WTC11 (cell line): ENCODE results near the gene NKAIN2. TPM values are rescaled to one million over a fixed set of nuclear protein-coding genes. Genes with fewer than 3 reads are reported as not detected.

Experiments used
- ATAC-seq: fragments of 200-7000 bp; cut with Tn5 transposase; 2 replicates; pipeline ENCODE4 v1.10.0; 2021; ENCODE audit warnings: mild to moderate bottlenecking, moderate library complexity
- CTCF ChIA-PET: fragments of 300-600 bp; sonication (Branson Sonifier 250); formaldehyde crosslinking; loops from one replicate; lab custom pipeline; 2021; ENCODE audit warnings: antibody characterized with exemption; lab: Charles Lee
- POLR2A ChIA-PET: fragments of 350-600 bp; sonication (Branson Sonifier 250); formaldehyde crosslinking; loops from one replicate; lab custom pipeline; 2021; ENCODE audit warnings: antibody characterized with exemption; lab: Charles Lee
- DNase-seq: peaks from one replicate; pipeline ENCODE4 v3.0.0; 2021; ENCODE audit warnings: low spot score
- H3K27ac Mint-ChIP-seq: 2 replicates; pipeline ENCODE4 v1.8.0; 2021; ENCODE audit warnings: mixed read lengths
- H3K27me3 Mint-ChIP-seq: 2 replicates; pipeline ENCODE4 v1.8.0; 2021; ENCODE audit warnings: low read depth, mild to moderate bottlenecking, moderate library complexity, mixed read lengths
- H3K36me3 Mint-ChIP-seq: 2 replicates; pipeline ENCODE4 v1.8.0; 2021; ENCODE audit warnings: mixed read lengths
- H3K4me1 Mint-ChIP-seq: 2 replicates; pipeline ENCODE4 v1.8.0; 2022; ENCODE audit warnings: mixed read lengths
- H3K4me3 Mint-ChIP-seq: 2 replicates; pipeline ENCODE4 v1.8.0; 2021; ENCODE audit warnings: mild to moderate bottlenecking, moderate library complexity, mixed read lengths
- H3K9me3 Mint-ChIP-seq: 2 replicates; pipeline ENCODE4 v1.8.0; 2021; ENCODE audit warnings: mixed read lengths
- ATF1 ChIP-seq: sonication (generic); formaldehyde crosslinking; IDR thresholded peaks from 2 replicates; pipeline ENCODE4 v1.8.1; 2023; ENCODE audit warnings: mild to moderate bottlenecking, moderate library complexity, missing genetic modification reagents
- IRF2 ChIP-seq: sonication (generic); formaldehyde crosslinking; IDR thresholded peaks from 2 replicates; pipeline ENCODE4 v1.8.0; 2022; ENCODE audit warnings: low read depth, missing genetic modification reagents, borderline replicate concordance
- JAZF1 ChIP-seq: fragments of 250-450 bp; sonication (Bioruptor Pico); IDR thresholded peaks from 2 replicates; pipeline ENCODE4 v1.9.0; 2021; ENCODE audit warnings: moderate library complexity, mild to moderate bottlenecking, inconsistent platforms
- JUN ChIP-seq: sonication (generic); formaldehyde crosslinking; IDR thresholded peaks from 2 replicates; pipeline ENCODE4 v1.8.0; 2023; ENCODE audit warnings: mild to moderate bottlenecking, missing genetic modification reagents
- KAT7 ChIP-seq: sonication (generic); formaldehyde crosslinking; IDR thresholded peaks from 2 replicates; pipeline ENCODE4 v1.8.1; 2023; ENCODE audit warnings: missing genetic modification reagents, mild to moderate bottlenecking, borderline replicate concordance
- MXD4 ChIP-seq: fragments of 250-450 bp; sonication (Bioruptor Pico); IDR thresholded peaks from 2 replicates; pipeline ENCODE4 v1.8.0; 2021; ENCODE audit warnings: mild to moderate bottlenecking, moderate library complexity, borderline replicate concordance
- MYBL2 ChIP-seq: sonication (generic); formaldehyde crosslinking; IDR thresholded peaks from 2 replicates; pipeline ENCODE4 v1.8.1; 2023; ENCODE audit warnings: mild to moderate bottlenecking, moderate library complexity, missing genetic modification reagents
- NR3C1 ChIP-seq: sonication (generic); formaldehyde crosslinking; conservative IDR thresholded peaks from 2 replicates; pipeline ENCODE4 v1.8.1; 2023; ENCODE audit warnings: low read depth, mild to moderate bottlenecking, missing genetic modification reagents
- SMAD3 ChIP-seq: sonication (generic); formaldehyde crosslinking; IDR thresholded peaks from 2 replicates; pipeline ENCODE4 v1.8.0; 2022; ENCODE audit warnings: missing genetic modification reagents, mild to moderate bottlenecking, borderline replicate concordance
- SOX15 ChIP-seq: fragments of 250-450 bp; sonication (Bioruptor Pico); IDR thresholded peaks from 2 replicates; pipeline ENCODE4 v1.9.0; 2021; ENCODE audit warnings: mild to moderate bottlenecking
- TEAD4 ChIP-seq: sonication (generic); formaldehyde crosslinking; IDR thresholded peaks from 2 replicates; pipeline ENCODE4 v1.8.0; 2022; ENCODE audit warnings: mild to moderate bottlenecking, missing genetic modification reagents
- ZNF121 ChIP-seq: sonication (generic); formaldehyde crosslinking; IDR thresholded peaks from 2 replicates; pipeline ENCODE4 v1.8.0; 2023; ENCODE audit warnings: missing genetic modification reagents
- ZNF232 ChIP-seq: sonication (generic); formaldehyde crosslinking; IDR thresholded peaks from 2 replicates; pipeline ENCODE4 v1.8.0; 2022; ENCODE audit warnings: mild to moderate bottlenecking, missing genetic modification reagents
- ZNF317 ChIP-seq: sonication (generic); formaldehyde crosslinking; IDR thresholded peaks from 2 replicates; pipeline ENCODE4 v1.8.1; 2023; ENCODE audit warnings: low read depth, mild to moderate bottlenecking, moderate library complexity, missing genetic modification reagents, borderline replicate concordance
- total RNA-seq: library from RNA; stranded (reverse); gene quantifications from 3 replicates; pipeline ENCODE4 v1.2.3, GENCODE V29; 2021
- TF ChIP-seq, protein P1 (sequence below): fragments of 250-450 bp; sonication (Bioruptor Pico); IDR thresholded peaks from 2 replicates; pipeline ENCODE4 v1.8.0; 2021; ENCODE audit warnings: mild to moderate bottlenecking
- TF ChIP-seq, protein P2 (sequence below): sonication (generic); formaldehyde crosslinking; IDR thresholded peaks from 2 replicates; pipeline ENCODE4 v1.8.1; 2022; ENCODE audit warnings: low read depth, mild to moderate bottlenecking, moderate library complexity, missing genetic modification reagents, borderline replicate concordance
- TF ChIP-seq, protein P3 (sequence below): sonication (generic); formaldehyde crosslinking; IDR thresholded peaks from 2 replicates; pipeline ENCODE4 v1.8.0; 2023; ENCODE audit warnings: missing genetic modification reagents, mild to moderate bottlenecking, borderline replicate concordance
- TF ChIP-seq, protein P4 (sequence below): sonication (generic); formaldehyde crosslinking; IDR thresholded peaks from 2 replicates; pipeline ENCODE4 v1.8.1; 2022; ENCODE audit warnings: mild to moderate bottlenecking, moderate library complexity, missing genetic modification reagents
- TF ChIP-seq, protein P5 (sequence below): fragments of 200-600 bp; IDR thresholded peaks from 2 replicates; pipeline ENCODE4 v1.8.0; 2022; ENCODE audit warnings: antibody characterized with exemption
- TF ChIP-seq, protein P6 (sequence below): fragments of 250-450 bp; sonication (Bioruptor Pico); IDR thresholded peaks from 2 replicates; pipeline ENCODE4 v2.1.2; 2022; ENCODE audit warnings: mild to moderate bottlenecking, moderate library complexity
- TF ChIP-seq, protein P7 (sequence below): sonication (generic); formaldehyde crosslinking; conservative IDR thresholded peaks from 2 replicates; pipeline ENCODE4 v1.8.1; 2023; ENCODE audit warnings: mild to moderate bottlenecking, low read depth, missing genetic modification reagents, moderate library complexity
- TF ChIP-seq, protein P8 (sequence below): sonication (generic); formaldehyde crosslinking; IDR thresholded peaks from 2 replicates; pipeline ENCODE4 v1.8.1; 2023; ENCODE audit warnings: mild to moderate bottlenecking, missing genetic modification reagents

The NKAIN2 gene
- total RNA-seq, 1 experiment from 2014 or later: 0.33 TPM

DNA sequence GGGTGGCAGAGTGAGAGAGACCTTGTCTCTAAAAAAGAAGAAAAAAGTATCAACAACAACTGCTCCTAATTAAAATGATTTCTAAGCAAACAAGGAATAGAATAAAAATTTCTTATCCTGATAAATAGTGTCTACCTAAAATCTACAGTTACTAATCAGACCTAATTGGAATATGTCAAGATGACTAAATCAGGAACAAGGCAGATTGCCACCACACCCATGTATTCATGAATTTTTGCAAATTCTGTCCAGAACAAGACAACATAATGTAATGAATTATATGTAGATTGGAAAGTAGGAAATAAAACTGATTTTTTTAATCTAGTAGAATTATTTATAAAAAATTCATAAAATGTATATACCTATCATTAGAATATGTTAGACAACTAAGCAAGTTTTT lies 339.8 kb downstream of the NKAIN2 start:
- no peak for DNase-seq
- no peaks in the 10 kb centered on the region for H3K27me3 Mint-ChIP-seq
- CTCF ChIA-PET: no interaction called here

DNA sequence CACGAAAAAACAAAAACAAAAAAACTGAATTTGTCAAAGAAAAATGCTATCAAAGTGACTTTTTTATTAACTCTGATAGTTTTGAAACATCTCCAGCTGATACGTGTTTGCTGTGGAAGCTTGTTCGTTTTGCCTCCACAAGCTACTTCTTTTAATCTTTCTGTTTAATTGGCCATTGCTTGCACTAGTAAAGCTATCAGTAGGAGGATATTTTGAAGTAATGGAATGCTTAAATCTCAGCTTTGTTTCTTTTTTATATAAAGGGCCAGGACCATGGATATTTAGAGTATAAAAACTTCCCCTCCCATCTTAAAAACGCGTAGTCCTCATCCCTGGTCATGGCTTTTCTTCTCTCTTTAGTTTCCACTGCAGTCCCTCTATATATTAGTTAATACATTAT lies 344.0 kb downstream of the NKAIN2 start:
- DNase-seq (no peak), ATAC-seq (no peak)
- Mint-ChIP-seq H3K9me3 (peaks cover 5% of the 10 kb centered on the region; the same call in 1 of the 2 replicates), H3K36me3 (no peaks in the 10 kb centered on the region), H3K27ac (no peak overlapping the region), H3K4me1 (0 out of 2 replicates have a peak, but pooled peaks cover 4% of the 10 kb centered on the region), H3K4me3 (no peak overlapping the region), H3K27me3 (no peaks in the 10 kb centered on the region)
- ChIA-PET CTCF (no interaction called here), POLR2A (no interaction called here)
- TF ChIP-seq, protein P1, sequence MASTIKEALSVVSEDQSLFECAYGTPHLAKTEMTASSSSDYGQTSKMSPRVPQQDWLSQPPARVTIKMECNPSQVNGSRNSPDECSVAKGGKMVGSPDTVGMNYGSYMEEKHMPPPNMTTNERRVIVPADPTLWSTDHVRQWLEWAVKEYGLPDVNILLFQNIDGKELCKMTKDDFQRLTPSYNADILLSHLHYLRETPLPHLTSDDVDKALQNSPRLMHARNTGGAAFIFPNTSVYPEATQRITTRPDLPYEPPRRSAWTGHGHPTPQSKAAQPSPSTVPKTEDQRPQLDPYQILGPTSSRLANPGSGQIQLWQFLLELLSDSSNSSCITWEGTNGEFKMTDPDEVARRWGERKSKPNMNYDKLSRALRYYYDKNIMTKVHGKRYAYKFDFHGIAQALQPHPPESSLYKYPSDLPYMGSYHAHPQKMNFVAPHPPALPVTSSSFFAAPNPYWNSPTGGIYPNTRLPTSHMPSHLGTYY (CRISPR knock-in tag): no peak
- no peak for TF ChIP-seq ZNF232 (CRISPR knock-in tag)
- no peak for TF ChIP-seq IRF2 (CRISPR knock-in tag)
- TF ChIP-seq, protein P2, sequence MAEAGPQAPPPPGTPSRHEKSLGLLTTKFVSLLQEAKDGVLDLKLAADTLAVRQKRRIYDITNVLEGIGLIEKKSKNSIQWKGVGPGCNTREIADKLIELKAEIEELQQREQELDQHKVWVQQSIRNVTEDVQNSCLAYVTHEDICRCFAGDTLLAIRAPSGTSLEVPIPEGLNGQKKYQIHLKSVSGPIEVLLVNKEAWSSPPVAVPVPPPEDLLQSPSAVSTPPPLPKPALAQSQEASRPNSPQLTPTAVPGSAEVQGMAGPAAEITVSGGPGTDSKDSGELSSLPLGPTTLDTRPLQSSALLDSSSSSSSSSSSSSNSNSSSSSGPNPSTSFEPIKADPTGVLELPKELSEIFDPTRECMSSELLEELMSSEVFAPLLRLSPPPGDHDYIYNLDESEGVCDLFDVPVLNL (CRISPR knock-in tag): no peak
- TF ChIP-seq JAZF1: no peak
- TF ChIP-seq, protein P3, sequence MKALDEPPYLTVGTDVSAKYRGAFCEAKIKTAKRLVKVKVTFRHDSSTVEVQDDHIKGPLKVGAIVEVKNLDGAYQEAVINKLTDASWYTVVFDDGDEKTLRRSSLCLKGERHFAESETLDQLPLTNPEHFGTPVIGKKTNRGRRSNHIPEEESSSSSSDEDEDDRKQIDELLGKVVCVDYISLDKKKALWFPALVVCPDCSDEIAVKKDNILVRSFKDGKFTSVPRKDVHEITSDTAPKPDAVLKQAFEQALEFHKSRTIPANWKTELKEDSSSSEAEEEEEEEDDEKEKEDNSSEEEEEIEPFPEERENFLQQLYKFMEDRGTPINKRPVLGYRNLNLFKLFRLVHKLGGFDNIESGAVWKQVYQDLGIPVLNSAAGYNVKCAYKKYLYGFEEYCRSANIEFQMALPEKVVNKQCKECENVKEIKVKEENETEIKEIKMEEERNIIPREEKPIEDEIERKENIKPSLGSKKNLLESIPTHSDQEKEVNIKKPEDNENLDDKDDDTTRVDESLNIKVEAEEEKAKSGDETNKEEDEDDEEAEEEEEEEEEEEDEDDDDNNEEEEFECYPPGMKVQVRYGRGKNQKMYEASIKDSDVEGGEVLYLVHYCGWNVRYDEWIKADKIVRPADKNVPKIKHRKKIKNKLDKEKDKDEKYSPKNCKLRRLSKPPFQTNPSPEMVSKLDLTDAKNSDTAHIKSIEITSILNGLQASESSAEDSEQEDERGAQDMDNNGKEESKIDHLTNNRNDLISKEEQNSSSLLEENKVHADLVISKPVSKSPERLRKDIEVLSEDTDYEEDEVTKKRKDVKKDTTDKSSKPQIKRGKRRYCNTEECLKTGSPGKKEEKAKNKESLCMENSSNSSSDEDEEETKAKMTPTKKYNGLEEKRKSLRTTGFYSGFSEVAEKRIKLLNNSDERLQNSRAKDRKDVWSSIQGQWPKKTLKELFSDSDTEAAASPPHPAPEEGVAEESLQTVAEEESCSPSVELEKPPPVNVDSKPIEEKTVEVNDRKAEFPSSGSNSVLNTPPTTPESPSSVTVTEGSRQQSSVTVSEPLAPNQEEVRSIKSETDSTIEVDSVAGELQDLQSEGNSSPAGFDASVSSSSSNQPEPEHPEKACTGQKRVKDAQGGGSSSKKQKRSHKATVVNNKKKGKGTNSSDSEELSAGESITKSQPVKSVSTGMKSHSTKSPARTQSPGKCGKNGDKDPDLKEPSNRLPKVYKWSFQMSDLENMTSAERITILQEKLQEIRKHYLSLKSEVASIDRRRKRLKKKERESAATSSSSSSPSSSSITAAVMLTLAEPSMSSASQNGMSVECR (CRISPR knock-in tag): no peak
- no peak for TF ChIP-seq ZNF121 (CRISPR knock-in tag)
- TF ChIP-seq ATF1 (CRISPR knock-in tag): no peak
- TF ChIP-seq, protein P4, sequence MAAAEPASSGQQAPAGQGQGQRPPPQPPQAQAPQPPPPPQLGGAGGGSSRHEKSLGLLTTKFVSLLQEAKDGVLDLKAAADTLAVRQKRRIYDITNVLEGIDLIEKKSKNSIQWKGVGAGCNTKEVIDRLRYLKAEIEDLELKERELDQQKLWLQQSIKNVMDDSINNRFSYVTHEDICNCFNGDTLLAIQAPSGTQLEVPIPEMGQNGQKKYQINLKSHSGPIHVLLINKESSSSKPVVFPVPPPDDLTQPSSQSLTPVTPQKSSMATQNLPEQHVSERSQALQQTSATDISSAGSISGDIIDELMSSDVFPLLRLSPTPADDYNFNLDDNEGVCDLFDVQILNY (CRISPR knock-in tag): no peak

More for the DNA sequence above, 339.8 kb downstream of the NKAIN2 start:
- POLR2A ChIA-PET: no interaction called here
- no peak for TF ChIP-seq NR3C1
- no peak for TF ChIP-seq MYBL2 (CRISPR knock-in tag)
- no peak for TF ChIP-seq SOX15 (CRISPR knock-in tag)
- TF ChIP-seq, protein P5, sequence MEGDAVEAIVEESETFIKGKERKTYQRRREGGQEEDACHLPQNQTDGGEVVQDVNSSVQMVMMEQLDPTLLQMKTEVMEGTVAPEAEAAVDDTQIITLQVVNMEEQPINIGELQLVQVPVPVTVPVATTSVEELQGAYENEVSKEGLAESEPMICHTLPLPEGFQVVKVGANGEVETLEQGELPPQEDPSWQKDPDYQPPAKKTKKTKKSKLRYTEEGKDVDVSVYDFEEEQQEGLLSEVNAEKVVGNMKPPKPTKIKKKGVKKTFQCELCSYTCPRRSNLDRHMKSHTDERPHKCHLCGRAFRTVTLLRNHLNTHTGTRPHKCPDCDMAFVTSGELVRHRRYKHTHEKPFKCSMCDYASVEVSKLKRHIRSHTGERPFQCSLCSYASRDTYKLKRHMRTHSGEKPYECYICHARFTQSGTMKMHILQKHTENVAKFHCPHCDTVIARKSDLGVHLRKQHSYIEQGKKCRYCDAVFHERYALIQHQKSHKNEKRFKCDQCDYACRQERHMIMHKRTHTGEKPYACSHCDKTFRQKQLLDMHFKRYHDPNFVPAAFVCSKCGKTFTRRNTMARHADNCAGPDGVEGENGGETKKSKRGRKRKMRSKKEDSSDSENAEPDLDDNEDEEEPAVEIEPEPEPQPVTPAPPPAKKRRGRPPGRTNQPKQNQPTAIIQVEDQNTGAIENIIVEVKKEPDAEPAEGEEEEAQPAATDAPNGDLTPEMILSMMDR: no peak
- TF ChIP-seq, protein P6, sequence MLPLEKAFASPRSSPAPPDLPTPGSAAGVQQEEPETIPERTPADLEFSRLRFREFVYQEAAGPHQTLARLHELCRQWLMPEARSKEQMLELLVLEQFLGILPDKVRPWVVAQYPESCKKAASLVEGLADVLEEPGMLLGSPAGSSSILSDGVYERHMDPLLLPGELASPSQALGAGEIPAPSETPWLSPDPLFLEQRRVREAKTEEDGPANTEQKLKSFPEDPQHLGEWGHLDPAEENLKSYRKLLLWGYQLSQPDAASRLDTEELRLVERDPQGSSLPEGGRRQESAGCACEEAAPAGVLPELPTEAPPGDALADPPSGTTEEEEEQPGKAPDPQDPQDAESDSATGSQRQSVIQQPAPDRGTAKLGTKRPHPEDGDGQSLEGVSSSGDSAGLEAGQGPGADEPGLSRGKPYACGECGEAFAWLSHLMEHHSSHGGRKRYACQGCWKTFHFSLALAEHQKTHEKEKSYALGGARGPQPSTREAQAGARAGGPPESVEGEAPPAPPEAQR: no peak
- TF ChIP-seq TEAD4: no peak
- TF ChIP-seq KAT7 (CRISPR knock-in tag): no peak
- TF ChIP-seq SMAD3 (CRISPR knock-in tag): no peak
- TF ChIP-seq ZNF232 (CRISPR knock-in tag): no peak
- no peak for TF ChIP-seq MXD4 (CRISPR knock-in tag)
- TF ChIP-seq, protein P7, sequence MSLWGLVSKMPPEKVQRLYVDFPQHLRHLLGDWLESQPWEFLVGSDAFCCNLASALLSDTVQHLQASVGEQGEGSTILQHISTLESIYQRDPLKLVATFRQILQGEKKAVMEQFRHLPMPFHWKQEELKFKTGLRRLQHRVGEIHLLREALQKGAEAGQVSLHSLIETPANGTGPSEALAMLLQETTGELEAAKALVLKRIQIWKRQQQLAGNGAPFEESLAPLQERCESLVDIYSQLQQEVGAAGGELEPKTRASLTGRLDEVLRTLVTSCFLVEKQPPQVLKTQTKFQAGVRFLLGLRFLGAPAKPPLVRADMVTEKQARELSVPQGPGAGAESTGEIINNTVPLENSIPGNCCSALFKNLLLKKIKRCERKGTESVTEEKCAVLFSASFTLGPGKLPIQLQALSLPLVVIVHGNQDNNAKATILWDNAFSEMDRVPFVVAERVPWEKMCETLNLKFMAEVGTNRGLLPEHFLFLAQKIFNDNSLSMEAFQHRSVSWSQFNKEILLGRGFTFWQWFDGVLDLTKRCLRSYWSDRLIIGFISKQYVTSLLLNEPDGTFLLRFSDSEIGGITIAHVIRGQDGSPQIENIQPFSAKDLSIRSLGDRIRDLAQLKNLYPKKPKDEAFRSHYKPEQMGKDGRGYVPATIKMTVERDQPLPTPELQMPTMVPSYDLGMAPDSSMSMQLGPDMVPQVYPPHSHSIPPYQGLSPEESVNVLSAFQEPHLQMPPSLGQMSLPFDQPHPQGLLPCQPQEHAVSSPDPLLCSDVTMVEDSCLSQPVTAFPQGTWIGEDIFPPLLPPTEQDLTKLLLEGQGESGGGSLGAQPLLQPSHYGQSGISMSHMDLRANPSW (CRISPR knock-in tag): no peak
- no peak for TF ChIP-seq ZNF317 (CRISPR knock-in tag)
- TF ChIP-seq, protein P8, sequence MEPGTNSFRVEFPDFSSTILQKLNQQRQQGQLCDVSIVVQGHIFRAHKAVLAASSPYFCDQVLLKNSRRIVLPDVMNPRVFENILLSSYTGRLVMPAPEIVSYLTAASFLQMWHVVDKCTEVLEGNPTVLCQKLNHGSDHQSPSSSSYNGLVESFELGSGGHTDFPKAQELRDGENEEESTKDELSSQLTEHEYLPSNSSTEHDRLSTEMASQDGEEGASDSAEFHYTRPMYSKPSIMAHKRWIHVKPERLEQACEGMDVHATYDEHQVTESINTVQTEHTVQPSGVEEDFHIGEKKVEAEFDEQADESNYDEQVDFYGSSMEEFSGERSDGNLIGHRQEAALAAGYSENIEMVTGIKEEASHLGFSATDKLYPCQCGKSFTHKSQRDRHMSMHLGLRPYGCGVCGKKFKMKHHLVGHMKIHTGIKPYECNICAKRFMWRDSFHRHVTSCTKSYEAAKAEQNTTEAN (CRISPR knock-in tag): no peak
- TF ChIP-seq JUN: no peak
- no peak overlapping the region for H3K4me3 Mint-ChIP-seq
- no peak overlapping the region for H3K27ac Mint-ChIP-seq
- H3K9me3 Mint-ChIP-seq: peaks cover 5% of the 10 kb centered on the region; the same call in 1 of the 2 replicates
- no peak for ATAC-seq
- no peaks in the 10 kb centered on the region for H3K4me1 Mint-ChIP-seq
- no peaks in the 10 kb centered on the region for H3K36me3 Mint-ChIP-seq
